ENCODE results near the gene NUDT22.

DNA sequence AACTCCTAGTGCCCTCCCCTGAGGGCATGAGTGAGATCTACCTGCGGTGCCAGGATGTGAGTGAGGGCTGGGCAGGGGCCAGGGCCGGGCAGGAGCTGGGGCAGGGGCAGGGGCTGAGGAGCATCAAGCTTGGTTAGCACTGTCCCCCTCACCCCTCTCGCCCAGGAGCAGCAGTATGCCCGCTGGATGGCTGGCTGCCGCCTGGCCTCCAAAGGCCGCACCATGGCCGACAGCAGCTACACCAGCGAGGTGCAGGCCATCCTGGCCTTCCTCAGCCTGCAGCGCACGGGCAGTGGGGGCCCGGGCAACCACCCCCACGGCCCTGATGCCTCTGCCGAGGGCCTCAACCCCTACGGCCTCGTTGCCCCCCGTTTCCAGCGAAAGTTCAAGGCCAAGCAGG lies 5.8 kb upstream of the NUDT22 start:
- TF ChIP-seq FOXM1 (IDR thresholded peaks at IDR 0.05; ENCODE audit: borderline replicate concordance, low read depth) (no peak), EP300 (IDR thresholded peaks at IDR 0.05; ENCODE audit: borderline replicate concordance) (no peak), YY1 (IDR thresholded peaks at IDR 0.05; ENCODE audit: low read depth) (no peak), NFIC (IDR thresholded peaks at IDR 0.05) (no peak), TAF1 (IDR thresholded peaks at IDR 0.05; ENCODE audit: low read depth) (no peak)
- TF ChIP-seq, protein P1, sequence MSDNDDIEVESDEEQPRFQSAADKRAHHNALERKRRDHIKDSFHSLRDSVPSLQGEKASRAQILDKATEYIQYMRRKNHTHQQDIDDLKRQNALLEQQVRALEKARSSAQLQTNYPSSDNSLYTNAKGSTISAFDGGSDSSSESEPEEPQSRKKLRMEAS (IDR thresholded peaks at IDR 0.05): no peak
- TF ChIP-seq, protein P2, sequence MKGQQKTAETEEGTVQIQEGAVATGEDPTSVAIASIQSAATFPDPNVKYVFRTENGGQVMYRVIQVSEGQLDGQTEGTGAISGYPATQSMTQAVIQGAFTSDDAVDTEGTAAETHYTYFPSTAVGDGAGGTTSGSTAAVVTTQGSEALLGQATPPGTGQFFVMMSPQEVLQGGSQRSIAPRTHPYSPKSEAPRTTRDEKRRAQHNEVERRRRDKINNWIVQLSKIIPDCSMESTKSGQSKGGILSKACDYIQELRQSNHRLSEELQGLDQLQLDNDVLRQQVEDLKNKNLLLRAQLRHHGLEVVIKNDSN (IDR thresholded peaks at IDR 0.05): no peak
